Fibroblast of villous mesenchyme (primary cell): ENCODE results near the gene ATOH8. TPM values are rescaled to one million over a fixed set of nuclear protein-coding genes. Genes with fewer than 3 reads are reported as not detected.
A peak's percentile ranks its signal among the peaks of the same experiment; 100 is the strongest.

ENCODE experiments used
- DNase-seq: peaks from one replicate; pipeline ENCODE4 v3.0.0-alpha.2; 2010; ENCODE audit warnings: low read depth
- H3K4me3 ChIP-seq: 2 replicates; pipeline ENCODE4 v1.5.1; 2011; ENCODE audit warnings: low read depth, mild to moderate bottlenecking, low read length
- total RNA-seq: library from RNA; depleted of rRNA; stranded (reverse); fragments of >200 nt; gene quantifications from 2 replicates; pipeline ENCODE4 v1.2.3, GENCODE V29; 2012
- TF ChIP-seq, protein P1 (sequence below): IDR thresholded peaks from 2 replicates; pipeline ENCODE4 v1.5.1; 2012; ENCODE audit warnings: low read depth, mild to moderate bottlenecking, low read length; ENCODE audit not compliant: insufficient read depth

The ATOH8 gene
- total RNA-seq, 1 donor, result 9.1 TPM

DNA sequence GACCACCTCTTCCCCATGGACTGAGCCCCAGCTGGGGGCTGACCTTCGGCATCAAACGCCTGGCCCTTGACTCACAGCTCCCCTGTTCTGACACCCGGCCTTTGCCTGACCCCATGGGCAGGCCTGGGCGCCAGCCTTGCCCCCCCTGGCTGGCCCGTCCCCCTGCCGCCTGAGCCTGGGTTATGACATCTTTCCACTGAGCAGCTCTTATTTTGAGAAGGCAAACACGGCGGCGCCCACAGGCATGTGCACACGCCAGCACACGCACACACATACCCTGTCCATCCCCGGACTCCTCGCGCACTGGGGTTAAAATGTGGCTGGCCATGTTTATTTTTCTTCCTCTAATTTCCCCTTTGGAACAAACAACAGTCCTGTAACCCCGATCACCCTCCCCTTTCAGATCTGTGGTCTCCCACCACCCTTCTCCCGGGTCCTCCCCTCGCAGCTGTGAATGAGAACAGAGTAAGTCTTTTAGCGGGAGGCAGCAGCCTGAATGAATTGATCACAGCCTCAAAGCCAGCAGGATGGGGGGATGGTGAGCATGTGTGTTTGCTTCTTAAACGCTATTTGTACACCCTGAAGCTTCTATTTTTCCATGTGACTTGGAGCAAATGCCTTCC lies 11.8 kb upstream of the ATOH8 start:
- TF ChIP-seq, protein P1, sequence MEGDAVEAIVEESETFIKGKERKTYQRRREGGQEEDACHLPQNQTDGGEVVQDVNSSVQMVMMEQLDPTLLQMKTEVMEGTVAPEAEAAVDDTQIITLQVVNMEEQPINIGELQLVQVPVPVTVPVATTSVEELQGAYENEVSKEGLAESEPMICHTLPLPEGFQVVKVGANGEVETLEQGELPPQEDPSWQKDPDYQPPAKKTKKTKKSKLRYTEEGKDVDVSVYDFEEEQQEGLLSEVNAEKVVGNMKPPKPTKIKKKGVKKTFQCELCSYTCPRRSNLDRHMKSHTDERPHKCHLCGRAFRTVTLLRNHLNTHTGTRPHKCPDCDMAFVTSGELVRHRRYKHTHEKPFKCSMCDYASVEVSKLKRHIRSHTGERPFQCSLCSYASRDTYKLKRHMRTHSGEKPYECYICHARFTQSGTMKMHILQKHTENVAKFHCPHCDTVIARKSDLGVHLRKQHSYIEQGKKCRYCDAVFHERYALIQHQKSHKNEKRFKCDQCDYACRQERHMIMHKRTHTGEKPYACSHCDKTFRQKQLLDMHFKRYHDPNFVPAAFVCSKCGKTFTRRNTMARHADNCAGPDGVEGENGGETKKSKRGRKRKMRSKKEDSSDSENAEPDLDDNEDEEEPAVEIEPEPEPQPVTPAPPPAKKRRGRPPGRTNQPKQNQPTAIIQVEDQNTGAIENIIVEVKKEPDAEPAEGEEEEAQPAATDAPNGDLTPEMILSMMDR, result no peak
- peak; percentile 97 for DNase-seq
- no peak overlapping the region for H3K4me3 ChIP-seq

DNA sequence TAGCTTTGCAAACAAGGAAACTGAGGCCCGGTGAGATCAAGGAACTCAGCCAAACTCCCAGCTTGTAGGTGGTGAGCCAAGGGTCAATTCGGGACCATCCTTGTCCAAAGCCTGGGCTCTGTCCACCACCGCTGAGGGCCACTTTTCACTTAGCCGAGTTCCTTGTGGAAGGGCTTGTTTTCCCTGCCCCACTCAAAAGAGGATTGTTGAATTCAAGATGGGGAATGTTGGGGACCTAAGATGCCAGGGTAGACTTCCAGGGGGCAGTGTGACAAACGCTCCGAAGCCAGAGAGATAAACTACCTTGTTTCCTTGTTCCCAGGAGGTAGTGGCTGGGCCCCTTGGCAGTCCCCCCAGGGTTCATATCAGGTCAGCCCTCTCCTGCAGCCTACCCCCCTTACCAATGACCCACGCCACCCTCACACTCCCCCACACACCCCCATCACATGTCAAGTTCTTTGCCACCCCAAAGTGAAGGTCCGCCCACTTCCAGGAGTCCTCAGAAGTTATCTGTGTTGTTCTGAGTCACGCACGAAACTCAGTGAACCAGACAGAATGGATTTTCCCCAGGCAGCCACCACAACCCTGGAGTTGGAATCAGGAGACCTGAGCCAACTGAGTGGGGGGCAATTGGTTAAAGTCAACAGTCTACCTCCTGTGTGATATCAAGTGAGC lies 10.3 kb upstream of the ATOH8 start:
- DNase-seq, result peak; percentile 76
- TF ChIP-seq, protein P1, result no peak
- no peak overlapping the region for H3K4me3 ChIP-seq

DNA sequence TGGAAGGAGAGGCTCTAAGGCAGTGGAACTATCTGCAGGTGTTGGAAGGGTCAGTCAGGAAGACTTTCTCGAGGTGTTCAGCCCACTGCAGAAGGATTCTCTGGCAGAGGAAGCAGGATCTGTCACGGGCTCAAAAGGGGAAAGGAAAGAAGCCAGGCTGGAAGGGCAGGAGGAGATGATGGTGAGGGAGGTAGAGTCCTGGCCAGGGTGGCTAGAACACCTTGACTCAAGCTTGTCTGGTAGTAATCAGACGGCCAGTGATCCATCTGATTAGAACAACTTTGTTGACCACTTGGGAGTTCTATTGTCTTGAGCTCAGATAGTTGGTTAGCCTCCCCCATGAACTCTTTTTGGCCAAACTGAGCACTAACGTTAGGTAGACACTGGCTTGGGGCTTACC lies 9.7 kb upstream of the ATOH8 start:
- TF ChIP-seq, protein P1, result no peak
- DNase-seq, result no peak
- H3K4me3 ChIP-seq, result no peak overlapping the region

DNA sequence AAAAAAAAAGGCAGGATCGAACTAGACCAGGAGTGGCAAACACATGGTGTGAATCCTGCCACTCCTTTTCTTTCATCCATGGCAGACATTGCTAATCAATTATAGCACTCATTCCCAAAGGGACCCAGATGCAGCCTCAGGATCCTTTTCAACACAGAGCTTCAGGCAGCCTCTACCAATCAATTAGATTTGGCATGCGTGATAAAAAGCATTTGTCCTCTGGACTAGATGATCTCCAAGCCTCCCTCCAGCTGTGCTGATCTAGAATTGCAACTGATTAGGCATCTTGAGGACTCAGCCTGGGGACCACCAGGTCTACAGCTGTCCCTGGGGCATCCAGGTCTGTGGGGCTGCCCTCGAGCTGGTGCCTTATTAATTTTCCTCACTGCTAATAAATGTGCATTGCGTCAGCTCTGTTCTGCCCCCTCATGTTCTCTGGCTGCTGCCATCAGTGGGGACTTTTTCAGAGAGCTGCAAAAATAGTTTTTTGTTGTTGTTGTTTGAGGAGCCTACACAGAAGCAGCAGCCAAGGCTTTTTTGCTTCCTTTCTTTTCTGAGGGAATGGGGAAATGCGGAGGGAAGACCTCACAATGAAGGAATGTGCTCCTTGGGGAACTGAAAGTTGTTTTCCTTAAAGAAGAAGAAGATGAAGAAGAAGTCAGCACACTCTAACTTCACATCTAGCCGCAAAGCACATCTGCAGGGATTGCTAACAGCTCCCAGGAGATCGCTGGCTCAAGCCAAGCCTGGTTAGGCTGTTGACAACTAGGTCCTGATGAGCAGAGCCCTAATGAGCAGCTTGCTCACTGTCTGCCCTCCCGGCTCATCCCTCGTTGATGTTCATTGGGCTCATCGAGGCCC lies 8.8 kb upstream of the ATOH8 start:
- TF ChIP-seq, protein P1, result no peak
- H3K4me3 ChIP-seq, result no peak overlapping the region
- DNase-seq, result peak; percentile 89

DNA sequence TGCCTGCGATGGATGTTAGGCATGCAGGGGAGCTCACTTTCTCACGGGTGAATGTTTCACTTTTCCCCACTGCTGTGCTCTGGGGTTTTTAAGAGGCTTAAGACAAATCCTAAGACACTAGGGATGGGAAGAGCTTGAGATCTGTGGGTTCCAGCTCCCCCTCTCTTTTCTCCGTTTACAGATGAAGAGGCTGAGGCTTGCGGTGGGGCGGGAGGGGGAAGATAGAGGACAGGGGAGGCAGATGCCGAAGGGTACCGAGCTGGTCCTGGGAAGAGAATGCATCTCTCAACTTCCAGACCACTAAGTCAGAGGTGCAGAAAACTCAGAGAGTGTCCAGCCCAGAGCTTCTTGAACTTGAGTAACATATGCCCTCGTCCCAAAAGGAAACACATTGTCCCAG lies 8.2 kb upstream of the ATOH8 start:
- TF ChIP-seq, protein P1, result no peak
- no peak for DNase-seq
- no peak overlapping the region for H3K4me3 ChIP-seq

DNA sequence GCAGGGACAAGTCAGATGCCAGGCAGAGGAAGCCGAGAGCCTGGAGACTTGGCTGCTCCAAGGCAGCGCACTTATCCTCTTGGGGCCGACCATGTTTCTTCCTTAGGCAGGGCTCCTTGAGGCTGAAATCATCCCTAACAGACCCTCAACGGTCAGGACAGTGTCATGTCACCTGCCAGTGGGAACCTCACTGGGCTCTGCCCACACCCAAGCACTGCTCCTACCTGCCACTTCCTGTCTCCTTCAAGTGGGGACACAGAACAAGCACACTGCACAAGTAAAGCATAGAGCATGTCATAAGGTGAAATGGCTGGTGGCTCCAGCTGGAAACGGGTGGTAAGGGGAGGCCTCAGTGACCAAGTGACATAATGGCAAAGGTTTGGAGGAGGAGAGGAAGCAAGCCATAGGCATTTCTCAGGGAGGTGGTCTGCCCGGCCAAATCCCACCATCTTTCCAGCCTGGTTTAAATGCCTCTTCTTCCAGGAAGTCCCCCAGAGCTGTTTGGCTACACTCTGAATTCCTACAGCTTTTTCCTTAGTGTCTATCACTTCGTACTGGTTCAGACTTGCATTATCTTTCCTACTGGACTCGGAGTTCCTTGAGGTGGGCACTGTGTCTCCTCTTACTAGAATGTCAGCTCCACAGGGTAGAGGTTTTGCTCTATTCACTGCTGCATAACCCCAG lies 7.3 kb upstream of the ATOH8 start:
- no peak for DNase-seq
- TF ChIP-seq, protein P1, result no peak
- H3K4me3 ChIP-seq, result no peak overlapping the region
